ENCODE measurements around the gene SOWAHA.
"Not testable (repeated sequence)": the region's sequence is repeated elsewhere in the genome, so short reads cannot be mapped to it uniquely, and the experiment has no call there.

Gene SOWAHA

GRCh38 chr5:132778129-132778528, 35.0 kb upstream of the SOWAHA start:
- no peak for DNase-seq

- DNase-seq: no peak
These were observed 34.2 kb upstream of the SOWAHA start for GRCh38 chr5:132778856-132779255.

- DNase-seq: no peak
These were observed 33.1 kb upstream of the SOWAHA start for GRCh38 chr5:132779961-132780360.

GRCh38 chr5:132780577-132780976, 32.5 kb upstream of the SOWAHA start:
- DNase-seq: no peak

- no peak for DNase-seq
These were observed 32.1 kb upstream of the SOWAHA start for GRCh38 chr5:132781029-132781428.

- DNase-seq: no peak
These were observed 31.0 kb upstream of the SOWAHA start for GRCh38 chr5:132782101-132782500.

GRCh38 chr5:132785365-132785764, 27.7 kb upstream of the SOWAHA start:
- no peak for DNase-seq

- DNase-seq: no peak
These were observed 27.2 kb upstream of the SOWAHA start for GRCh38 chr5:132785864-132786263.

- DNase-seq: no peak
These were observed 26.0 kb upstream of the SOWAHA start for GRCh38 chr5:132787076-132787475.

GRCh38 chr5:132788508-132788907, 24.6 kb upstream of the SOWAHA start:
- no peak for DNase-seq

GRCh38 chr5:132788990-132789886, 23.9 kb upstream of the SOWAHA start:
- no peak for DNase-seq

GRCh38 chr5:132790201-132790865, 22.8 kb upstream of the SOWAHA start:
- DNase-seq: no peak

GRCh38 chr5:132791026-132791425, 22.1 kb upstream of the SOWAHA start:
- DNase-seq: no peak

- DNase-seq: no peak
These were observed 15.5 kb upstream of the SOWAHA start for GRCh38 chr5:132797651-132798050.

- no peak for DNase-seq
These were observed 13.7 kb upstream of the SOWAHA start for GRCh38 chr5:132799392-132799791.

GRCh38 chr5:132800545-132800944, 12.6 kb upstream of the SOWAHA start:
- no peak for DNase-seq

- DNase-seq: no peak
These were observed 10.9 kb upstream of the SOWAHA start for GRCh38 chr5:132802044-132802684.

- not testable (repeated sequence) for DNase-seq
These were observed 10.4 kb upstream of the SOWAHA start for GRCh38 chr5:132802685-132803066.

- not testable (repeated sequence) for DNase-seq
These were observed 8.9 kb upstream of the SOWAHA start for GRCh38 chr5:132804219-132804618.

GRCh38 chr5:132805872-132806271, 7.2 kb upstream of the SOWAHA start:
- not testable (repeated sequence) for DNase-seq

- not testable (repeated sequence) for DNase-seq
These were observed 6.3 kb upstream of the SOWAHA start for GRCh38 chr5:132806804-132807162.

GRCh38 chr5:132807163-132807838, 5.8 kb upstream of the SOWAHA start:
- no peak for DNase-seq

GRCh38 chr5:132808448-132808847, 4.7 kb upstream of the SOWAHA start:
- no peak for DNase-seq
